Measurements from ENCODE around the gene SSH2. TPM values are rescaled to one million over a fixed set of nuclear protein-coding genes. Genes with fewer than 3 reads are reported as not detected.

Gene SSH2
- total and polyA plus RNA-seq, 9 of the 15 experiments (the other 6 are each of a cell fraction or from before 2014, with no cell fraction given): 3.9 to 16.1 (median 10.2) TPM

DNA sequence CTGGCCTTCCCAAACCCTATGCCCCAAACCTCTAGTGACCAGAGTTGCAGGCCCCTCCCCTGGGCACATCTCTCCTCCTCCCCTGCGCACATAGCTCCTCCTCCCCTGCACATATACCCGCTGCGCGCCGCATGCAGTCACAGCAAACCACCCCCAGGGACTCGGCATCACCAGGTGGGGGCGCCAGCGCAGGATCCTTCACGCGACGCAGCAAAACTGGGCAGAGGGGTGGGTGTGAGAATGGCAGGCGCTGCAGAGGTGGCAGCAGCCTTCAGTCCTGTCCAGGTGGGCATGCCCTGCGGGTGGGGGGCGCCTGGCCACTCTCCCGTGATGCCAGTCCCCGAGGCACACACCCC is 312.9 kb downstream of the SSH2 start:
- Histone ChIP-seq H2AFZ (ENCODE audit: low read depth, low read length) (peak overlapping the region; percentile 95), H3K4me3 (no peak overlapping the region), H3K27me3 (ENCODE audit: control insufficient read depth in 2 of 2, insufficient read depth in 2 of 2, low read length in 2 of 2) (no peaks in the 10 kb centered on the region), H3K79me2 (ENCODE audit: control insufficient read depth, insufficient read depth, low read length) (no peaks in the 10 kb centered on the region), H3K27ac (ENCODE audit: extremely low read depth, low read depth, low read length) (no peak overlapping the region), H3K4me1 (replicated peaks in 1 of 2; ENCODE audit: control insufficient read depth in 2 of 2, insufficient read depth in 2 of 2, low read length in 2 of 2) (peaks cover 27 to 66% of the 10 kb centered on the region in 2 experiments), H3K9ac (ENCODE audit: insufficient read depth in 1 of 2, low read depth in 2 of 2, low read length in 2 of 2) (peak overlapping the region in 1 of 2 experiments; percentile 88; a peak in 2 of 4 replicates), H3K36me3 (ENCODE audit: control insufficient read depth, insufficient read depth, low read length) (no peaks in the 10 kb centered on the region), H4K20me1 (replicated peaks; ENCODE audit: control insufficient read depth, insufficient read depth, low read length) (no peaks in the 10 kb centered on the region; the same call in 1 of the 2 replicates), H3K9me1 (ENCODE audit: control insufficient read depth, insufficient read depth, low read length) (no peaks in the 10 kb centered on the region), H3K4me2 (ENCODE audit: insufficient read depth, low read length) (no peak overlapping the region; the same call in 1 of the 2 replicates), H3K9me3 (replicated peaks; ENCODE audit: control insufficient read depth, insufficient read depth, low read depth, low read length) (no peaks in the 10 kb centered on the region)
- in situ Hi-C loops (cut with MboI) (no loop called here), intact Hi-C loops (cut with micrococcal nuclease) (loop anchor here (10.0 kb wide), 1 partner anchor 472 kb away; no protein-coding TSS in a partner anchor)
- FAIRE-seq (no peak), ATAC-seq (peak; percentile 23), DNase-seq (ENCODE audit: extremely low read depth in 1 of 4, low spot score in 3 of 4) (peak; percentile 56 to 66 (median 60))
- no TSS peak for BruUV-seq (replicated peaks)
- CTCF ChIA-PET (ENCODE audit: low intra/inter-chr PET ratio): interaction anchor here (1.2 kb wide), 2 partner anchors 32 to 36 kb away, joined by 3 to 5 read pairs; no protein-coding TSS in a partner anchor
- WGBS (ENCODE audit: insufficient coverage, low coverage, missing lambda C conversion rate): 43% methylated on average over 8 of the region's 16 CpGs
- POLR2A ChIA-PET: interaction anchor here (0.6 to 1.9 kb wide), 4 partner anchors 22 to 820 kb away, joined by 3 to 4 read pairs (median 3); no protein-coding TSS in a partner anchor
- peak; percentile 99 for TF ChIP-seq ZBTB33 (CRISPR knock-in tag; IDR thresholded peaks at IDR 0.05)
- TF ChIP-seq CTCF (IDR thresholded peaks at IDR 0.05 in 2 of 3, conservative IDR thresholded peaks at IDR 0.05 in 1 of 3; ENCODE audit: insufficient read depth in 2 of 3, low read depth in 1 of 3, low read length in 3 of 3): peak; percentile 55 to 72 (median 62)
- no peak for TF ChIP-seq POLR2AphosphoS2 (IDR thresholded peaks at IDR 0.05; ENCODE audit: low read length)
- no peak for TF ChIP-seq CBX8 (IDR thresholded peaks at IDR 0.05; ENCODE audit: borderline replicate concordance, extremely low read depth, low read depth, low read length, poor library complexity, severe bottlenecking)
- TF ChIP-seq, protein P1, sequence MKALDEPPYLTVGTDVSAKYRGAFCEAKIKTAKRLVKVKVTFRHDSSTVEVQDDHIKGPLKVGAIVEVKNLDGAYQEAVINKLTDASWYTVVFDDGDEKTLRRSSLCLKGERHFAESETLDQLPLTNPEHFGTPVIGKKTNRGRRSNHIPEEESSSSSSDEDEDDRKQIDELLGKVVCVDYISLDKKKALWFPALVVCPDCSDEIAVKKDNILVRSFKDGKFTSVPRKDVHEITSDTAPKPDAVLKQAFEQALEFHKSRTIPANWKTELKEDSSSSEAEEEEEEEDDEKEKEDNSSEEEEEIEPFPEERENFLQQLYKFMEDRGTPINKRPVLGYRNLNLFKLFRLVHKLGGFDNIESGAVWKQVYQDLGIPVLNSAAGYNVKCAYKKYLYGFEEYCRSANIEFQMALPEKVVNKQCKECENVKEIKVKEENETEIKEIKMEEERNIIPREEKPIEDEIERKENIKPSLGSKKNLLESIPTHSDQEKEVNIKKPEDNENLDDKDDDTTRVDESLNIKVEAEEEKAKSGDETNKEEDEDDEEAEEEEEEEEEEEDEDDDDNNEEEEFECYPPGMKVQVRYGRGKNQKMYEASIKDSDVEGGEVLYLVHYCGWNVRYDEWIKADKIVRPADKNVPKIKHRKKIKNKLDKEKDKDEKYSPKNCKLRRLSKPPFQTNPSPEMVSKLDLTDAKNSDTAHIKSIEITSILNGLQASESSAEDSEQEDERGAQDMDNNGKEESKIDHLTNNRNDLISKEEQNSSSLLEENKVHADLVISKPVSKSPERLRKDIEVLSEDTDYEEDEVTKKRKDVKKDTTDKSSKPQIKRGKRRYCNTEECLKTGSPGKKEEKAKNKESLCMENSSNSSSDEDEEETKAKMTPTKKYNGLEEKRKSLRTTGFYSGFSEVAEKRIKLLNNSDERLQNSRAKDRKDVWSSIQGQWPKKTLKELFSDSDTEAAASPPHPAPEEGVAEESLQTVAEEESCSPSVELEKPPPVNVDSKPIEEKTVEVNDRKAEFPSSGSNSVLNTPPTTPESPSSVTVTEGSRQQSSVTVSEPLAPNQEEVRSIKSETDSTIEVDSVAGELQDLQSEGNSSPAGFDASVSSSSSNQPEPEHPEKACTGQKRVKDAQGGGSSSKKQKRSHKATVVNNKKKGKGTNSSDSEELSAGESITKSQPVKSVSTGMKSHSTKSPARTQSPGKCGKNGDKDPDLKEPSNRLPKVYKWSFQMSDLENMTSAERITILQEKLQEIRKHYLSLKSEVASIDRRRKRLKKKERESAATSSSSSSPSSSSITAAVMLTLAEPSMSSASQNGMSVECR (CRISPR knock-in tag; IDR thresholded peaks at IDR 0.05): peak; percentile 4; the same call in 1 of the 2 replicates
- TF ChIP-seq IRF2 (CRISPR knock-in tag; IDR thresholded peaks at IDR 0.05): 0 out of 2 replicates have a peak, but pooled peaks have one; percentile 32
- TF ChIP-seq, protein P2, sequence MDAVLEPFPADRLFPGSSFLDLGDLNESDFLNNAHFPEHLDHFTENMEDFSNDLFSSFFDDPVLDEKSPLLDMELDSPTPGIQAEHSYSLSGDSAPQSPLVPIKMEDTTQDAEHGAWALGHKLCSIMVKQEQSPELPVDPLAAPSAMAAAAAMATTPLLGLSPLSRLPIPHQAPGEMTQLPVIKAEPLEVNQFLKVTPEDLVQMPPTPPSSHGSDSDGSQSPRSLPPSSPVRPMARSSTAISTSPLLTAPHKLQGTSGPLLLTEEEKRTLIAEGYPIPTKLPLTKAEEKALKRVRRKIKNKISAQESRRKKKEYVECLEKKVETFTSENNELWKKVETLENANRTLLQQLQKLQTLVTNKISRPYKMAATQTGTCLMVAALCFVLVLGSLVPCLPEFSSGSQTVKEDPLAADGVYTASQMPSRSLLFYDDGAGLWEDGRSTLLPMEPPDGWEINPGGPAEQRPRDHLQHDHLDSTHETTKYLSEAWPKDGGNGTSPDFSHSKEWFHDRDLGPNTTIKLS (IDR thresholded peaks at IDR 0.05; ENCODE audit: borderline replicate concordance, low read depth): no peak
- no peak for TF ChIP-seq PTBP1 (IDR thresholded peaks at IDR 0.05; ENCODE audit: low read depth, low read length)
- TF ChIP-seq NFIC (IDR thresholded peaks at IDR 0.05): peak; percentile 31; the same call in 1 of the 2 replicates
- no peak for TF ChIP-seq NFIX (CRISPR knock-in tag; IDR thresholded peaks at IDR 0.05; ENCODE audit: low read depth)
